Type B pancreatic cell (in vitro differentiated cells): ENCODE measurements around the gene NTPCR. TPM values are rescaled to one million over a fixed set of nuclear protein-coding genes. Genes with fewer than 3 reads are reported as not detected.
A peak's percentile ranks its signal among the peaks of the same experiment; 100 is the strongest.

Source experiments
- DNase-seq: peaks from one replicate; pipeline ENCODE4 v3.0.0; 2021; ENCODE audit warnings: mixed read lengths; ENCODE audit not compliant: unreplicated experiment; ENCODE audit errors: extremely low spot score
- H3K27ac Mint-ChIP-seq: 2 replicates; pipeline ENCODE4 v1.8.0; 2021; ENCODE audit warnings: mild to moderate bottlenecking, mixed read lengths
- H3K27me3 Mint-ChIP-seq: 2 replicates; pipeline ENCODE4 v1.8.0; 2021; ENCODE audit warnings: mixed read lengths
- H3K36me3 Mint-ChIP-seq: 2 replicates; pipeline ENCODE4 v1.8.0; 2021; ENCODE audit warnings: mixed read lengths
- H3K4me1 Mint-ChIP-seq: one replicate; pipeline ENCODE4 v1.8.0; 2021; ENCODE audit warnings: mixed read lengths; ENCODE audit not compliant: unreplicated experiment
- H3K4me3 Mint-ChIP-seq: 2 replicates; pipeline ENCODE4 v1.8.0; 2021; ENCODE audit warnings: mild to moderate bottlenecking, mixed read lengths
- H3K9me3 Mint-ChIP-seq: 2 replicates; pipeline ENCODE4 v1.8.0; 2021; ENCODE audit warnings: mixed read lengths
- total RNA-seq: library from RNA; stranded (reverse); gene quantifications from 2 replicates; pipeline ENCODE4 v1.2.1, GENCODE V29; 2021; ENCODE audit warnings: low replicate concordance
- TF ChIP-seq, protein P1 (sequence below): fragments of 200-600 bp; sonication (generic); conservative IDR thresholded peaks from 2 replicates; pipeline ENCODE4 v1.5.0; 2021; ENCODE audit warnings: antibody characterized with exemption, mild to moderate bottlenecking

The NTPCR gene
- total RNA-seq, 1 donor from 2014 or later, result 57.1 TPM

DNA sequence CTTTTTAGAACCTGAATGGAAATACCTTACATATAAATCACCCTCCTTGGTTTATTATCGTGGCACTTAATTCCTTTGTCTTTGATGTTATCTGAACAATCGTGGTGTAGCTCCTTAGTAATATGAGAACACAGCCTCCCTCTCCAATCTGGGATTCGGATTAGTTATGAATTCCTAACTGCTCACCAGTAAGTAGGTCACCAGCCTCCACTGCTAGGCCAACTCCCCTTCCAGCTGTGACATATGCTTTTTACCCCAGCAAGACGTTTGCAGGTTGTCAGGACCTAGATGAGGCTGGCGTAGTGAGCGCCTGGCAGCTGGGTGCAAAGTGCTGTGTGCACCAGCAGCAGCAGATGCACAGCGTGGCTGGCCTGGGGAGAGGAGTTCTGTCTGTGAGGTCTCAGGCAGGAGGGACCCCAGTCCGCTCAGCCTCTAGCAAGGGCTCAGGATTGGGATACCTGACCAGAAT is 38.2 kb downstream of the NTPCR start:
- no peaks in the 10 kb centered on the region for H3K27me3 Mint-ChIP-seq
- peaks cover 13% of the 10 kb centered on the region for H3K36me3 Mint-ChIP-seq
- peak overlapping the region; percentile 50 for H3K27ac Mint-ChIP-seq
- TF ChIP-seq, protein P1, sequence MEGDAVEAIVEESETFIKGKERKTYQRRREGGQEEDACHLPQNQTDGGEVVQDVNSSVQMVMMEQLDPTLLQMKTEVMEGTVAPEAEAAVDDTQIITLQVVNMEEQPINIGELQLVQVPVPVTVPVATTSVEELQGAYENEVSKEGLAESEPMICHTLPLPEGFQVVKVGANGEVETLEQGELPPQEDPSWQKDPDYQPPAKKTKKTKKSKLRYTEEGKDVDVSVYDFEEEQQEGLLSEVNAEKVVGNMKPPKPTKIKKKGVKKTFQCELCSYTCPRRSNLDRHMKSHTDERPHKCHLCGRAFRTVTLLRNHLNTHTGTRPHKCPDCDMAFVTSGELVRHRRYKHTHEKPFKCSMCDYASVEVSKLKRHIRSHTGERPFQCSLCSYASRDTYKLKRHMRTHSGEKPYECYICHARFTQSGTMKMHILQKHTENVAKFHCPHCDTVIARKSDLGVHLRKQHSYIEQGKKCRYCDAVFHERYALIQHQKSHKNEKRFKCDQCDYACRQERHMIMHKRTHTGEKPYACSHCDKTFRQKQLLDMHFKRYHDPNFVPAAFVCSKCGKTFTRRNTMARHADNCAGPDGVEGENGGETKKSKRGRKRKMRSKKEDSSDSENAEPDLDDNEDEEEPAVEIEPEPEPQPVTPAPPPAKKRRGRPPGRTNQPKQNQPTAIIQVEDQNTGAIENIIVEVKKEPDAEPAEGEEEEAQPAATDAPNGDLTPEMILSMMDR, result no peak
- DNase-seq, result no peak
- H3K4me1 Mint-ChIP-seq, result peaks cover 6% of the 10 kb centered on the region
- peaks cover 7% of the 10 kb centered on the region for H3K9me3 Mint-ChIP-seq
- no peak overlapping the region for H3K4me3 Mint-ChIP-seq

DNA sequence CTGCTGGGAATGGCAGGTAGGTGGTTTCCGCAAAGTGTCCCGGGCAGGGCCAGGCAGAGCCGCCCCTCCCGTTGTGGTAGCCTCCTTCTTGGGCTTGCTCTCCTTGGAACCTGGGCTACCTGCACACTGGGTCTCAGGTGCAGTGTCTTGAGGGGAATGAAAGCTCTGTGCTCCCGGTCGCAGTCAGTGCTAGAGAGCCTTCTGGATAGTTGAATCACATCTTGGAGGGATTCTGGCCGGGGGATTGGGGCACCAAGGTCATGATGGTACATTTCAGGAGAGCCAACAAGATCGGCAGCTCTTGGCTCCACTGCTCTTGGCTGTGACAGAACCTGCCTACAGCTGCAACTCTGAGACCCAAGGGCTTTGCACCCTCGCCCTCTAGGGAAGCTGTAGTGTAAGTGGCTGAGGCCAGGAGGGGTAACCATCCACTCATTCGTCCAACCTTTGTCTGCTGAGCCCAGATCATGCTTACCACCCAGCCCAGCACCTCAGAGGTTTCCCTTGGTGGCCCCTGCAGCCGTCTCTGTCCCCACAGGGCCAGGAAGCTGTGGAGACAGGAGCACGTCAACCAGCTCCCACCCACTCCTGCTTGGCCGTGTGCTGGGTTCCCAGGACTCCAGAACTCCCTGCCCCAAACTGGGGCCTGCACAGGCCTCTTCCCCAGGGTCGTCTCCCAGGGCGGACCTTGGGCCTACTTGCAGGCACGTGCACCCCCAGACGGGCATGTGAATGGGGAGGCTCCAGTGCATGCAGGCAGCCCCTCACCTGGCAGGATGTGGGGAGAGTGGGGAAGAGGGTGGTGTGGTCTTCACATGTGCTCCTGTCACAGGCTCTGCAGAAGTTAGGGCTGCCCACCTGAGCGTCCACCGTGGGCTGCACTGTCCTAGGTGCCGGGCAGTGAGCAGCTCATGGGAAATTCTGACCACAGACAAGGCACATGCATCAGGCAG is 40.0 kb downstream of the NTPCR start:
- no peaks in the 10 kb centered on the region for H3K27me3 Mint-ChIP-seq
- no peak for DNase-seq
- H3K4me1 Mint-ChIP-seq, result peaks cover 6% of the 10 kb centered on the region
- H3K27ac Mint-ChIP-seq, result no peak overlapping the region
- H3K9me3 Mint-ChIP-seq, result peaks cover 13% of the 10 kb centered on the region
- H3K4me3 Mint-ChIP-seq, result no peak overlapping the region
- peaks cover 18% of the 10 kb centered on the region for H3K36me3 Mint-ChIP-seq
- TF ChIP-seq, protein P1, result no peak

DNA sequence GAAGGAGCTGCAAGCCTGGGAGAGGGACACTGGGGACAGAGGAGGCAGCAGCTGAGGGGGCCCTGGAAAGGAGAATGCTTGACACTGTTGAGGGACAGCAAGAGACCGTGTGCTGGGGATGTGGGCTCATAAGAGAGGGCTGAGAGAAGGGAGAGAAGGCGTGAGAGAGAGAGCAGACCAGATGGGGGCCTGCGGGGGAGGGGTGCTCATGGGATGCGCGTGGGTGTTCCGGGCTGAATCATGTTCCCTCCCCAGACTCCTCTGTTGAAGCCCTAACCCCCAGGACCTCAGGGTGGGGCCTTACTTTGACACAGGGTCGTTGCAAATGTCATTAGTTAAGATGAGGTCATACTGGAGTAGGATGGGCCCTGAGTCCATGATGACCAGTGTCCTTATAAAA is 40.8 kb downstream of the NTPCR start:
- Mint-ChIP-seq H3K27ac (no peak overlapping the region), H3K9me3 (peaks cover 13% of the 10 kb centered on the region), H3K4me3 (no peak overlapping the region), H3K27me3 (no peaks in the 10 kb centered on the region), H3K36me3 (peaks cover 18% of the 10 kb centered on the region), H3K4me1 (peaks cover 6% of the 10 kb centered on the region)
- no peak for DNase-seq
- TF ChIP-seq, protein P1, result no peak

DNA sequence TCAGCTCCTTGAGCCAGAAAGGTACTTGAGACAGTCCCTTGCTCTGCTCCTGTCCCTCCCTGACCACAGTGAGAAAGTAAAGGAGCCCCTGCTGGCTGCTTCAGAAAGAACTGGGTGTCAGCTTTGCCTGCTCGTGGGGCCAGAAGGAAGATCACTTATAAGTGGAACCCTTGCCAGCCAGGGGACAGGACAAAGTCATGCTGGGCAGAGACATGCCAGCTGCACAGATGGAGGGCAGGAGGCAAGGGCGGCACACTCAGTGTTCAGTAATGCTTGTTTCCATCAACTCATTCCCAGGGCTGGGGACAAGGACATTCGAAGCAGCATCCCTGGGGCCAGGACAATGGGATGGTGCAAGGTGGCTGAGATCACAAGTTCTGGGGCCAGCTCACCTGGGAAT is 41.8 kb downstream of the NTPCR start:
- Mint-ChIP-seq H3K4me3 (no peak overlapping the region), H3K4me1 (peaks cover 10% of the 10 kb centered on the region), H3K27me3 (no peaks in the 10 kb centered on the region), H3K9me3 (peaks cover 13% of the 10 kb centered on the region), H3K27ac (no peak overlapping the region), H3K36me3 (peaks cover 24% of the 10 kb centered on the region)
- DNase-seq, result no peak
- TF ChIP-seq, protein P1, result no peak

DNA sequence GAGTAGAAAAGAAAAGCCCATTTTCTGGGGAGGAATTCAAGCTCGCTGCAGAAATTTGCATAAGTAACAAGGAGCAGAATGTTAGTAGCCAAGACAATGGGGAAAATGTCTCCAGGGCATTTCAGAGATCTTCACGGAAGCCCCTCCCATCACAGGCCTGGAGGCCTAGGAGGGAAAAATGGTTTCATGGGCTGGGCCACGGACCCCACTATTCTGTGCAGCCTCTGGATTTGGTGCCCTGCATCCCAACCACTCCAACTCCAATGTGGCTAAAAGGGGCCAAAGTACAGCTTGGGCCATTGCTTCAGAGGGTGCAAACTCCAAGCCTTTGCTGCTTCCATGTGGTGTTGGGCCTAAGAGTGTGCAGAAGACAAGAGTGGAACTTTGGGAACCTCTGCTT is 43.1 kb downstream of the NTPCR start:
- H3K27me3 Mint-ChIP-seq, result no peaks in the 10 kb centered on the region
- H3K4me3 Mint-ChIP-seq, result no peak overlapping the region
- H3K36me3 Mint-ChIP-seq, result peaks cover 35% of the 10 kb centered on the region
- H3K9me3 Mint-ChIP-seq, result peaks cover 13% of the 10 kb centered on the region
- DNase-seq, result no peak
- TF ChIP-seq, protein P1, result no peak
- peaks cover 7% of the 10 kb centered on the region for H3K4me1 Mint-ChIP-seq
- no peak overlapping the region for H3K27ac Mint-ChIP-seq
